Neural progenitor cell (in vitro differentiated cells): ENCODE measurements around the gene KRT33B.

ENCODE experiments used
- CTCF ChIP-seq: fragments of 200-600 bp; sonication (generic); IDR thresholded peaks from 2 replicates; pipeline ENCODE4 v1.5.1; 2017; ENCODE audit warnings: antibody characterized with exemption, mild to moderate bottlenecking
- EZH2 ChIP-seq: fragments of 200-600 bp; sonication (generic); IDR thresholded peaks from 2 replicates; pipeline ENCODE4 v1.6.1; 2017; ENCODE audit warnings: antibody characterized with exemption, mild to moderate bottlenecking, moderate library complexity

GRCh38 chr17:41377546-41377945 is 7.9 kb upstream of the KRT33B start:
- TF ChIP-seq CTCF, result no peak
- TF ChIP-seq EZH2, result no peak
